ENCODE results near the gene NRGN. TPM values are rescaled to one million over a fixed set of nuclear protein-coding genes. Genes with fewer than 3 reads are reported as not detected.

NRGN gene
- total RNA-seq, 1 experiment from 2014 or later: 2.9 TPM

DNA sequence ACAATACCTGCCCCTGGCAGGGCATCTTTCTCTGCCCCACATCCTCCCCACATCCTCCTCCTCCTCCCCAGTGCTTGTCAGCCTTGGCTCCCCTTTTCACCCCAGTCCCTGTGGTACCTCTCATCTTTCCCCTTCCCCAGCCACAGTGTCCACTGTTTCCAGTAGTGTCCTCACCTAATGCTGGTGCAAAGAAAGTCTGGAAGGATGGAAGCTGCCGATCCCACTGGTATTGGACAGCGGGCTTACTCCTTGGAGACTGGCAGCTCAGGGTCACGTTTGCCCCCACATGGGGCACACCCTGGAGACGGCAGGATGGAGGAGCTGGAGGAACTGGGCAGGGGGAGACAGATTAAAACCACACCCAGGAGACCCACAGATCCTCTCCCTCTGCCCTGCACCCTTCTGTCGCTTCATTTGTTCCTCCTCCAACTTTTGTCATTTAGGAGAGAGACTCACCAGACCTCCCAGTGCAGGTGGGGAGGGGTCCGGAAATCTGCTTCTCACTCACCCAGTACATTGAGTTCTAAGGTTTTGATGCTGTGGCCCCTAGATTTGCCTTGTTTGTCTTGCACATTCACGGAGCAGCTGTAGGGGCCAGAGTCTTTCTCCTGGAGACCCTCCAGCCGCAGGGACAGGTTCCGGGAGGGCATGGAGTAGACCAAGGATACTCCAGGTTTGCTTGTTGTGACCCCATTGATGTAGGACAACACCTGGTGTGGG lies 16.5 kb downstream of the NRGN start:
- no peaks in the 10 kb centered on the region for H3K36me3 Mint-ChIP-seq
- H3K27me3 Mint-ChIP-seq (ENCODE audit: low read depth): peaks cover 100% of the 10 kb centered on the region
- ATAC-seq (no peak), DNase-seq (ENCODE audit: low spot score) (no peak)
- H3K27ac Mint-ChIP-seq: no peak overlapping the region
- H3K4me3 Mint-ChIP-seq: 0 out of 2 replicates have a peak overlapping the region, but pooled peaks have one; percentile 6
- ChIA-PET POLR2A (no interaction called here), CTCF (interaction anchor here (1.2 to 1.7 kb wide), 4 partner anchors 10 to 120 kb away, joined by 3 to 15 read pairs (median 6); no protein-coding TSS in a partner anchor)
- TF ChIP-seq JUN (CRISPR knock-in tag; IDR thresholded peaks at IDR 0.05): no peak
- no peak for TF ChIP-seq ELF4 (CRISPR knock-in tag; IDR thresholded peaks at IDR 0.05; ENCODE audit: low read depth)
- peaks cover 56% of the 10 kb centered on the region for H3K4me1 Mint-ChIP-seq
- H3K9me3 Mint-ChIP-seq: no peaks in the 10 kb centered on the region

DNA sequence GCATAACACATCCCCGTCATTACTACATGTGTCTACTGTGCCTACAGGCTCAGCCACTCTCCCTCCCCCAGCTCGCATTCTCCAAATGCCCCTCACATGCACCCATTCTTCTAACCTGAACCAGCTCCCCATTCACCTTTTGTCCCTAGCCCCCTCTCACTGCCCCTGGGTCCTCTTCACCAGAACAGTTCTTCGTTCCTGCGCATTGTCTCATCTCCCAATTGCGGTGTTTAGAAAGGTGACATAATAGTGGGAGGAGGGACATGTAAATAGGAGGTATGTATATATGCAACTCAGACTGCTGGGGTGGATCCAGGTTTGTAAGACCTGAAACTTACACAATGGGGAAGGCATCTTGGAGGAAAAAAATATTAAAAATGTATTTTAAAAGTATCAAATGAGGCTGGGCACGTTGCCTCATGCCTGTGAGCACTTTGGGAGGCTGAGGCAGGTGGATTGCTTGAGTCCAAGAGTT lies 17.0 kb downstream of the NRGN start:
- no peak for DNase-seq (ENCODE audit: low spot score)
- ChIA-PET POLR2A (no interaction called here), CTCF (interaction anchor here (1.2 to 1.7 kb wide), 4 partner anchors 11 to 119 kb away, joined by 3 to 15 read pairs (median 6); no protein-coding TSS in a partner anchor)
- Mint-ChIP-seq H3K27ac (no peak overlapping the region), H3K27me3 (ENCODE audit: low read depth) (peaks cover 100% of the 10 kb centered on the region), H3K4me3 (0 out of 2 replicates have a peak overlapping the region, but pooled peaks have one; percentile 6), H3K4me1 (peaks cover 59% of the 10 kb centered on the region), H3K36me3 (no peaks in the 10 kb centered on the region), H3K9me3 (no peaks in the 10 kb centered on the region)
- no peak for ATAC-seq
- TF ChIP-seq ZNF219 (CRISPR knock-in tag; IDR thresholded peaks at IDR 0.05; ENCODE audit: borderline replicate concordance): no peak
- 0 out of 2 replicates have a peak, but pooled peaks have one; percentile 24 for TF ChIP-seq ATF1 (CRISPR knock-in tag; IDR thresholded peaks at IDR 0.05)
- TF ChIP-seq ZNF121 (CRISPR knock-in tag; IDR thresholded peaks at IDR 0.05): no peak

DNA sequence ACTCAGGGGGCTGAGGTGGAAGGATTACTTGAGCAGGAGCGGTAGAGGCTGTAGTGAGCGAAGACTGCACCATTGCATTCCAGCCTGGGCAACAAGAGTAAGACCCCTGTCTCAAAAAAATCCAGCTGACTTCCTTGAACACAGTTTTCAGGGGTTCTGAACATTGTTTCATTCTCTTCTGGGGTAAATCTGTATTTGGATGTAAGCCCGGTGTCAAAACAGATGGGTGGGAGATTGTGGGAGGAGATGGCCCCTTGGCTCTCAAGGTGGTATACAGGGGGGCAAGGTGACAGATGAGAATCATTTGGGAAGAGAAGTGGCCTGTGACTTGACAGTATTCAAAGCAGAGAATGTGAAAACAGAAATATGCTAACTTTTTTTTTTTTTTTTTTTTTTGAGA lies 17.6 kb downstream of the NRGN start:
- DNase-seq (ENCODE audit: low spot score): no peak
- Mint-ChIP-seq H3K4me3 (peak overlapping the region; percentile 12; the same call in 1 of the 2 replicates), H3K9me3 (no peaks in the 10 kb centered on the region), H3K4me1 (peaks cover 57% of the 10 kb centered on the region), H3K27ac (no peak overlapping the region), H3K27me3 (ENCODE audit: low read depth) (peaks cover 98% of the 10 kb centered on the region), H3K36me3 (no peaks in the 10 kb centered on the region)
- ChIA-PET POLR2A (no interaction called here), CTCF (interaction anchor here (0.7 to 2.0 kb wide), 6 partner anchors 11 to 171 kb away, joined by 4 to 15 read pairs (median 8); no protein-coding TSS in a partner anchor)
- no peak for ATAC-seq
- TF ChIP-seq NR2C2 (CRISPR knock-in tag; IDR thresholded peaks at IDR 0.05): no peak
- TF ChIP-seq CREM (CRISPR knock-in tag; IDR thresholded peaks at IDR 0.05): no peak
- TF ChIP-seq FOXJ3 (CRISPR knock-in tag; IDR thresholded peaks at IDR 0.05; ENCODE audit: borderline replicate concordance): no peak
- TF ChIP-seq TEAD4 (CRISPR knock-in tag; IDR thresholded peaks at IDR 0.05): no peak
- TF ChIP-seq, protein P1, sequence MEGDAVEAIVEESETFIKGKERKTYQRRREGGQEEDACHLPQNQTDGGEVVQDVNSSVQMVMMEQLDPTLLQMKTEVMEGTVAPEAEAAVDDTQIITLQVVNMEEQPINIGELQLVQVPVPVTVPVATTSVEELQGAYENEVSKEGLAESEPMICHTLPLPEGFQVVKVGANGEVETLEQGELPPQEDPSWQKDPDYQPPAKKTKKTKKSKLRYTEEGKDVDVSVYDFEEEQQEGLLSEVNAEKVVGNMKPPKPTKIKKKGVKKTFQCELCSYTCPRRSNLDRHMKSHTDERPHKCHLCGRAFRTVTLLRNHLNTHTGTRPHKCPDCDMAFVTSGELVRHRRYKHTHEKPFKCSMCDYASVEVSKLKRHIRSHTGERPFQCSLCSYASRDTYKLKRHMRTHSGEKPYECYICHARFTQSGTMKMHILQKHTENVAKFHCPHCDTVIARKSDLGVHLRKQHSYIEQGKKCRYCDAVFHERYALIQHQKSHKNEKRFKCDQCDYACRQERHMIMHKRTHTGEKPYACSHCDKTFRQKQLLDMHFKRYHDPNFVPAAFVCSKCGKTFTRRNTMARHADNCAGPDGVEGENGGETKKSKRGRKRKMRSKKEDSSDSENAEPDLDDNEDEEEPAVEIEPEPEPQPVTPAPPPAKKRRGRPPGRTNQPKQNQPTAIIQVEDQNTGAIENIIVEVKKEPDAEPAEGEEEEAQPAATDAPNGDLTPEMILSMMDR (IDR thresholded peaks at IDR 0.05): no peak

DNA sequence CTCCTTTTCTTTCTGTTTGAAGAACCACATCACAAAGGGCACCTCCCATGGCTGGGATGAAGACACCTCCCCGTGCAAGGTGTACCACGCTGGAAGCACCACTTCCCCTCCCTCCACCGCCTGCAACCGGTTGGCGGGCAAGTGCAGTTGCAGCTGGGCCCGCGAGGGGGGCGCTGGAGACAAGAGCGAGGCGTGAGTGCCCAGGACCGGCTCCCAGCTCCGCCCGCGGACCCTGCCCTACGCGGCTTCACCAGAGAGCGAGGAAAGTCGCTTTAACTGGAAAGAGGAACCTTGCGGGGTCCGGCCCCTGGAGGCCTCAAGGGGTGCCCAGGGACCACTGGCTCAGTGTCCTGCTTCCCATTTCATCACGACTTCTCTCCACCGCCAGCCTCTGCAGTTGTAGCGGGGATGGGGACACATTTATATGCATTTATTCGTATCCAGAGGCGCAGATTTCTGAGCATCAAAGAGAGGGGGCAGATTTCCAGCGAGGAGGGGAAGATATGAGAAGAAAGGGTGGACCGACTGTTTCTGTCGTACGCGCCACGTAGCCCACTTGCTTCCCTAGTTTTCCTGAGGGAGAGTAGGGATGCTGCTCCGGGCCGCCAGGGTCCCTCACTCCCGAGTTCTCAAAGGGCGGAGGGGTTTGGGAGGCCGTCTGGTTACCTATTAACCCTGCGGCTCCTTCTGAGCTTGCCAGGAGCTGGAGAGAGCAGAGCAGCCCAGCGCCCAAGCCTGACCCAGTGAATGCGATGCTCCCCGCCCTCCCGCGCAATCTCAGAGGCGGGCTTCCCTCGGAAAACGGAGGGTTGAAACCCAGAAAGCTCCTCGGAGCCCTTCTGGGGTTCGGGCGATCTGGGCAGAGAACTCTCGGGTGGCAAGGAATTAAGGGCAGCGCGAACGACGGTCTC lies 18.9 kb downstream of the NRGN start:
- peaks cover 95% of the 10 kb centered on the region for H3K27me3 Mint-ChIP-seq (ENCODE audit: low read depth)
- peak overlapping the region; percentile 84 for H3K4me3 Mint-ChIP-seq
- no peak overlapping the region for H3K27ac Mint-ChIP-seq
- ATAC-seq (peak; percentile 75), DNase-seq (ENCODE audit: low spot score) (peak; percentile 95)
- POLR2A ChIA-PET: interaction anchor here (0.6 to 1.9 kb wide), 3 partner anchors 12 to 85 kb away, joined by 4 to 6 read pairs (median 4); partner anchors contain the start of genes MSANTD2 and SPA17
- H3K9me3 Mint-ChIP-seq: no peaks in the 10 kb centered on the region
- no peaks in the 10 kb centered on the region for H3K36me3 Mint-ChIP-seq
- CTCF ChIA-PET: interaction anchor here (0.7 to 2.6 kb wide), 29 partner anchors 11 to 162 kb away, joined by 3 to 70 read pairs (median 6); partner anchors contain the start of genes HEPN1, MSANTD2, NRGN and ROBO3
- peaks cover 58% of the 10 kb centered on the region for H3K4me1 Mint-ChIP-seq
- TF ChIP-seq FOXJ3 (CRISPR knock-in tag; IDR thresholded peaks at IDR 0.05; ENCODE audit: borderline replicate concordance) (no peak), PRRX2 (CRISPR knock-in tag; IDR thresholded peaks at IDR 0.05) (no peak), GTF2I (CRISPR knock-in tag; conservative IDR thresholded peaks at IDR 0.05) (no peak), CBFB (CRISPR knock-in tag; IDR thresholded peaks at IDR 0.05; ENCODE audit: low read depth) (no peak), ZNF219 (CRISPR knock-in tag; IDR thresholded peaks at IDR 0.05; ENCODE audit: borderline replicate concordance) (no peak)
- TF ChIP-seq, protein P1 (IDR thresholded peaks at IDR 0.05): peak; percentile 44; the same call in 1 of the 2 replicates
- TF ChIP-seq, protein P2, sequence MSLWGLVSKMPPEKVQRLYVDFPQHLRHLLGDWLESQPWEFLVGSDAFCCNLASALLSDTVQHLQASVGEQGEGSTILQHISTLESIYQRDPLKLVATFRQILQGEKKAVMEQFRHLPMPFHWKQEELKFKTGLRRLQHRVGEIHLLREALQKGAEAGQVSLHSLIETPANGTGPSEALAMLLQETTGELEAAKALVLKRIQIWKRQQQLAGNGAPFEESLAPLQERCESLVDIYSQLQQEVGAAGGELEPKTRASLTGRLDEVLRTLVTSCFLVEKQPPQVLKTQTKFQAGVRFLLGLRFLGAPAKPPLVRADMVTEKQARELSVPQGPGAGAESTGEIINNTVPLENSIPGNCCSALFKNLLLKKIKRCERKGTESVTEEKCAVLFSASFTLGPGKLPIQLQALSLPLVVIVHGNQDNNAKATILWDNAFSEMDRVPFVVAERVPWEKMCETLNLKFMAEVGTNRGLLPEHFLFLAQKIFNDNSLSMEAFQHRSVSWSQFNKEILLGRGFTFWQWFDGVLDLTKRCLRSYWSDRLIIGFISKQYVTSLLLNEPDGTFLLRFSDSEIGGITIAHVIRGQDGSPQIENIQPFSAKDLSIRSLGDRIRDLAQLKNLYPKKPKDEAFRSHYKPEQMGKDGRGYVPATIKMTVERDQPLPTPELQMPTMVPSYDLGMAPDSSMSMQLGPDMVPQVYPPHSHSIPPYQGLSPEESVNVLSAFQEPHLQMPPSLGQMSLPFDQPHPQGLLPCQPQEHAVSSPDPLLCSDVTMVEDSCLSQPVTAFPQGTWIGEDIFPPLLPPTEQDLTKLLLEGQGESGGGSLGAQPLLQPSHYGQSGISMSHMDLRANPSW (CRISPR knock-in tag; conservative IDR thresholded peaks at IDR 0.05; ENCODE audit: low read depth): no peak
- TF ChIP-seq, protein P3, sequence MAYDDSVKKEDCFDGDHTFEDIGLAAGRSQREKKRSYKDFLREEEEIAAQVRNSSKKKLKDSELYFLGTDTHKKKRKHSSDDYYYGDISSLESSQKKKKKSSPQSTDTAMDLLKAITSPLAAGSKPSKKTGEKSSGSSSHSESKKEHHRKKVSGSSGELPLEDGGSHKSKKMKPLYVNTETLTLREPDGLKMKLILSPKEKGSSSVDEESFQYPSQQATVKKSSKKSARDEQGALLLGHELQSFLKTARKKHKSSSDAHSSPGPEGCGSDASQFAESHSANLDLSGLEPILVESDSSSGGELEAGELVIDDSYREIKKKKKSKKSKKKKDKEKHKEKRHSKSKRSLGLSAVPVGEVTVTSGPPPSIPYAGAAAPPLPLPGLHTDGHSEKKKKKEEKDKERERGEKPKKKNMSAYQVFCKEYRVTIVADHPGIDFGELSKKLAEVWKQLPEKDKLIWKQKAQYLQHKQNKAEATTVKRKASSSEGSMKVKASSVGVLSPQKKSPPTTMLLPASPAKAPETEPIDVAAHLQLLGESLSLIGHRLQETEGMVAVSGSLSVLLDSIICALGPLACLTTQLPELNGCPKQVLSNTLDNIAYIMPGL (CRISPR knock-in tag; IDR thresholded peaks at IDR 0.05): peak; percentile 41; the same call in 1 of the 2 replicates
- TF ChIP-seq, protein P4, sequence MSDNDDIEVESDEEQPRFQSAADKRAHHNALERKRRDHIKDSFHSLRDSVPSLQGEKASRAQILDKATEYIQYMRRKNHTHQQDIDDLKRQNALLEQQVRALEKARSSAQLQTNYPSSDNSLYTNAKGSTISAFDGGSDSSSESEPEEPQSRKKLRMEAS (CRISPR knock-in tag; IDR thresholded peaks at IDR 0.05): peak; percentile 53; the same call in 1 of the 2 replicates
